ENCODE measurements around the gene PARVB.

The PARVB gene

GRCh38 chr22:44089717-44090570, 65.8 kb downstream of the PARVB start:
- no peak for TF ChIP-seq CTCF (IDR thresholded peaks at IDR 0.05; ENCODE audit: low read depth, low read length)
- in situ Hi-C loops (cut with HindIII; ENCODE audit: low sequenced_read_pairs) = no loop called here
- DNase-seq (ENCODE audit: low read depth, low spot score) = no peak

GRCh38 chr22:44090571-44090905, 66.4 kb downstream of the PARVB start:
- no peak for DNase-seq (ENCODE audit: low read depth, low spot score)
- H3K4me3 ChIP-seq (ENCODE audit: low read depth, low read length) = no peak overlapping the region
- in situ Hi-C loops (cut with HindIII; ENCODE audit: low sequenced_read_pairs) = no loop called here
- TF ChIP-seq CTCF (IDR thresholded peaks at IDR 0.05; ENCODE audit: low read depth, low read length) = no peak

More at GRCh38 chr22:44089717-44090570, 65.8 kb downstream of the PARVB start:
- H3K4me3 ChIP-seq (ENCODE audit: low read depth, low read length) = no peak overlapping the region

- in situ Hi-C loops (cut with HindIII; ENCODE audit: low sequenced_read_pairs) = no loop called here
- peak; percentile 29 for TF ChIP-seq CTCF (IDR thresholded peaks at IDR 0.05; ENCODE audit: low read depth, low read length)
- DNase-seq (ENCODE audit: low read depth, low spot score) = peak; percentile 10
- no peak overlapping the region for H3K4me3 ChIP-seq (ENCODE audit: low read depth, low read length)
Observed at GRCh38 chr22:44091021-44091721, 67.1 kb downstream of the PARVB start.

- no peak overlapping the region for H3K4me3 ChIP-seq (ENCODE audit: low read depth, low read length)
- DNase-seq (ENCODE audit: low read depth, low spot score) = no peak
- in situ Hi-C loops (cut with HindIII; ENCODE audit: low sequenced_read_pairs) = no loop called here
- no peak for TF ChIP-seq CTCF (IDR thresholded peaks at IDR 0.05; ENCODE audit: low read depth, low read length)
Observed at GRCh38 chr22:44091751-44092150, 67.6 kb downstream of the PARVB start.

GRCh38 chr22:44092636-44093220, 68.6 kb downstream of the PARVB start:
- no peak for TF ChIP-seq CTCF (IDR thresholded peaks at IDR 0.05; ENCODE audit: low read depth, low read length)
- in situ Hi-C loops (cut with HindIII; ENCODE audit: low sequenced_read_pairs) = no loop called here
- H3K4me3 ChIP-seq (ENCODE audit: low read depth, low read length) = no peak overlapping the region
- DNase-seq (ENCODE audit: low read depth, low spot score) = no peak

- H3K4me3 ChIP-seq (ENCODE audit: low read depth, low read length) = no peak overlapping the region
- no peak for DNase-seq (ENCODE audit: low read depth, low spot score)
- no peak for TF ChIP-seq CTCF (IDR thresholded peaks at IDR 0.05; ENCODE audit: low read depth, low read length)
- in situ Hi-C loops (cut with HindIII; ENCODE audit: low sequenced_read_pairs) = no loop called here
Observed at GRCh38 chr22:44093791-44094190, 69.7 kb downstream of the PARVB start.

All from astrocyte of the spinal cord (primary cell).